ENCODE data around the gene CTNNA3.

DNA sequence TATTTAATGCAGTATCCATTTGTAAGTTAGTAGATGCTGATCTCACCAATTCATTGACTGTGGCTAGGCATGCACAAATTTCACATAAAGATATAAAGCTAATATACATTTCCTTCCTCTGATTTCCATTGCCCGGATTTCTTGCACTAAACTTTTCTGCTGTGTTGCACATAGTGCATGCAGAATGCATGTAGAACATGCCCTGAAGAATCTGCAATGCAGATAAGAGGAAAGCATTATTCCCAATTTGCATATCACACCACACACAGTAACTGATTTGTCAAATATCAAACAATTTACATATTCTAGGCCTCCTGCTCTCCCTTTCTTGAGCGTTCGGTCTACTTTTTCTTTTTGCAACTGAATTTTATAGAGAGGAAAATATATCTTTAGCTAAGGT, 646.0 kb downstream of the CTNNA3 start:
- TF ChIP-seq, protein P1, sequence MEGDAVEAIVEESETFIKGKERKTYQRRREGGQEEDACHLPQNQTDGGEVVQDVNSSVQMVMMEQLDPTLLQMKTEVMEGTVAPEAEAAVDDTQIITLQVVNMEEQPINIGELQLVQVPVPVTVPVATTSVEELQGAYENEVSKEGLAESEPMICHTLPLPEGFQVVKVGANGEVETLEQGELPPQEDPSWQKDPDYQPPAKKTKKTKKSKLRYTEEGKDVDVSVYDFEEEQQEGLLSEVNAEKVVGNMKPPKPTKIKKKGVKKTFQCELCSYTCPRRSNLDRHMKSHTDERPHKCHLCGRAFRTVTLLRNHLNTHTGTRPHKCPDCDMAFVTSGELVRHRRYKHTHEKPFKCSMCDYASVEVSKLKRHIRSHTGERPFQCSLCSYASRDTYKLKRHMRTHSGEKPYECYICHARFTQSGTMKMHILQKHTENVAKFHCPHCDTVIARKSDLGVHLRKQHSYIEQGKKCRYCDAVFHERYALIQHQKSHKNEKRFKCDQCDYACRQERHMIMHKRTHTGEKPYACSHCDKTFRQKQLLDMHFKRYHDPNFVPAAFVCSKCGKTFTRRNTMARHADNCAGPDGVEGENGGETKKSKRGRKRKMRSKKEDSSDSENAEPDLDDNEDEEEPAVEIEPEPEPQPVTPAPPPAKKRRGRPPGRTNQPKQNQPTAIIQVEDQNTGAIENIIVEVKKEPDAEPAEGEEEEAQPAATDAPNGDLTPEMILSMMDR (conservative IDR thresholded peaks at IDR 0.05 in 1 of 2, IDR thresholded peaks at IDR 0.05 in 1 of 2; ENCODE audit: extremely low read depth in 1 of 2, insufficient read depth in 1 of 2, low read depth in 1 of 2, low read length in 2 of 2), result no peak
- no peak for TF ChIP-seq EZH2 (IDR thresholded peaks at IDR 0.05; ENCODE audit: borderline replicate concordance, low read length)

Measured in mammary epithelial cell (primary cell).